GM19372 (cell line): Measurements from ENCODE around the gene ADGRB3.
"Not testable (repeated sequence)": the region's sequence is repeated elsewhere in the genome, so short reads cannot be mapped to it uniquely, and the experiment has no call there.

Experiments used
- ATAC-seq: cut with Tn5 transposase; IDR thresholded peaks from one replicate; pipeline ENCODE4 v1.9.1; 2021; ENCODE audit warnings: mild to moderate bottlenecking, low read depth, moderate library complexity; ENCODE audit not compliant: unreplicated experiment

The ADGRB3 gene

GRCh38 chr6:68776354-68776753 is 141.3 kb downstream of the ADGRB3 start:
- no peak for ATAC-seq

GRCh38 chr6:68777956-68778355 is 142.9 kb downstream of the ADGRB3 start:
- ATAC-seq: no peak

GRCh38 chr6:68778356-68779020 is 143.4 kb downstream of the ADGRB3 start:
- ATAC-seq: no peak

- ATAC-seq: no peak
Observed at GRCh38 chr6:68779366-68779765, 144.3 kb downstream of the ADGRB3 start.

GRCh38 chr6:68790128-68790527 is 155.0 kb downstream of the ADGRB3 start:
- ATAC-seq: not testable (repeated sequence)

GRCh38 chr6:68814976-68815375 is 179.9 kb downstream of the ADGRB3 start:
- not testable (repeated sequence) for ATAC-seq

- no peak for ATAC-seq
Observed at GRCh38 chr6:68826501-68826900, 191.4 kb downstream of the ADGRB3 start.

GRCh38 chr6:68834551-68834950 is 199.5 kb downstream of the ADGRB3 start:
- no peak for ATAC-seq

- no peak for ATAC-seq
Observed at GRCh38 chr6:68838571-68838970, 203.5 kb downstream of the ADGRB3 start.

GRCh38 chr6:68852791-68853190 is 217.7 kb downstream of the ADGRB3 start:
- ATAC-seq: no peak

GRCh38 chr6:68859233-68859632 is 224.2 kb downstream of the ADGRB3 start:
- ATAC-seq: no peak

GRCh38 chr6:68868646-68869045 is 233.6 kb downstream of the ADGRB3 start:
- no peak for ATAC-seq

GRCh38 chr6:68873236-68873635 is 238.2 kb downstream of the ADGRB3 start:
- no peak for ATAC-seq

GRCh38 chr6:68874747-68875146 is 239.7 kb downstream of the ADGRB3 start:
- ATAC-seq: no peak

- ATAC-seq: no peak
Observed at GRCh38 chr6:68875403-68875802, 240.3 kb downstream of the ADGRB3 start.

- peak; percentile 74 for ATAC-seq
Observed at GRCh38 chr6:68876792-68877493, 241.9 kb downstream of the ADGRB3 start.

GRCh38 chr6:68880050-68880813 is 245.2 kb downstream of the ADGRB3 start:
- no peak for ATAC-seq

GRCh38 chr6:68883325-68883724 is 248.2 kb downstream of the ADGRB3 start:
- ATAC-seq: not testable (repeated sequence)

- no peak for ATAC-seq
Observed at GRCh38 chr6:68891419-68891818, 256.3 kb downstream of the ADGRB3 start.

- ATAC-seq: no peak
Observed at GRCh38 chr6:68892452-68892851, 257.4 kb downstream of the ADGRB3 start.

- ATAC-seq: no peak
Observed at GRCh38 chr6:68895929-68896328, 260.8 kb downstream of the ADGRB3 start.
